ENCODE results near the gene CLIC4.

DNA sequence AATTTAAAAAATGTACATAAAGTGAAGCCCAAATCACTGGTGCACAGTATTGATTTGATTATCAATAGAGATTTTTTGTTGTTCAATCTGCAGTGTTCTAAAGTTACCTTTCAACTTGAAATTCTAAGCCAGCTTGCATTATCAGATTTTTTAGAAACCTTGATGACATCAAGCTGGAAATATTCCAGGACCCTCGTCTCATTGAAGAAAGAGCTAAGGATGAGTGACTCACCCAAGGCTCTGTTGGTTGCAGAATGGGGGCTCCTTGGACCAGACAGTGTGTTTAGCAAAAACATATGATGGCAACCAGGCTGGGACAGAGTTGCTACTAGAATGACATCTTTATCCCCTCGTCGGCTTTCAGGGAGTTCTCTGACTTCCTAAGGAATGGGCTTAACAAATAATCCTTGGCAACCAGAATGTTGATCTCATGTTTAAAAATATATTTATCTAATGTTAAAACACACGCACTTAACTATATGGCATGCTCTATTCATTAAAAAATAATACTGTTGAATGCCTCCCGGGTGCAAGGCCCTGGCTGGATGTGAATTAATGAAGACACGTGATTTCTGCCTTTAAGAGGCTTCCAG is 105.2 kb downstream of the CLIC4 start:
- no peak for TF ChIP-seq CTCF (IDR thresholded peaks at IDR 0.05 in 2 of 3, conservative IDR thresholded peaks at IDR 0.05 in 1 of 3; ENCODE audit: insufficient read depth in 2 of 3, low read depth in 1 of 3, low read length in 3 of 3)
- no peak for TF ChIP-seq ZFP36 (IDR thresholded peaks at IDR 0.05; ENCODE audit: low read depth, low read length, partially characterized antibody)
- TF ChIP-seq KLF13 (tag; IDR thresholded peaks at IDR 0.05; ENCODE audit: borderline replicate concordance, low read depth), result no peak
- no peak for TF ChIP-seq POLR2A (conservative IDR thresholded peaks at IDR 0.05)
- no peak for TF ChIP-seq STAT6 (CRISPR knock-in tag; IDR thresholded peaks at IDR 0.05)
- TF ChIP-seq BRF2 (IDR thresholded peaks at IDR 0.05; ENCODE audit: borderline replicate concordance, insufficient read depth, insufficient read length), result no peak
- no peak for TF ChIP-seq ZBTB43 (CRISPR knock-in tag; IDR thresholded peaks at IDR 0.05)
- TF ChIP-seq GABPA (tag; conservative IDR thresholded peaks at IDR 0.05; ENCODE audit: low read depth), result no peak
- no peak for TF ChIP-seq CHD2 (IDR thresholded peaks at IDR 0.05; ENCODE audit: low read depth, low read length)
- no peak for TF ChIP-seq ZNF431 (CRISPR knock-in tag; IDR thresholded peaks at IDR 0.05)
- TF ChIP-seq IRF1 (CRISPR knock-in tag; IDR thresholded peaks at IDR 0.05; ENCODE audit: borderline replicate concordance), result no peak
- no peak for TF ChIP-seq ZNF263 (CRISPR knock-in tag; IDR thresholded peaks at IDR 0.05; ENCODE audit: borderline replicate concordance)
- no peak for TF ChIP-seq HSF4 (CRISPR knock-in tag; IDR thresholded peaks at IDR 0.05; ENCODE audit: borderline replicate concordance)

Data from K562 (cell line).